GM06990 (cell line): ENCODE data around the gene SETD3.
A peak's percentile ranks its signal among the peaks of the same experiment; 100 is the strongest.

Experiments
- DNase-seq: peaks from one replicate; pipeline ENCODE4 v3.0.0-alpha.2; 2011; ENCODE audit not compliant: insufficient read length; ENCODE audit errors: extremely low read depth
- H3K27me3 ChIP-seq: replicated peaks from 2 replicates; pipeline ENCODE4 v1.6.0; 2011; ENCODE audit warnings: low read length; ENCODE audit not compliant: control insufficient read depth, insufficient read depth
- H3K36me3 ChIP-seq: 2 replicates; pipeline ENCODE4 v1.5.1; 2011; ENCODE audit warnings: low read length; ENCODE audit not compliant: control insufficient read depth, insufficient read depth
- H3K4me3 ChIP-seq: replicated peaks from 2 replicates; pipeline ENCODE4 v1.5.1; 2011; ENCODE audit warnings: low read depth, mild to moderate bottlenecking, control low read depth, low read length
- TF ChIP-seq, protein P1 (sequence below): IDR thresholded peaks from 2 replicates; pipeline ENCODE4 v1.5.1; 2011; ENCODE audit warnings: low read length, control low read depth, mild to moderate bottlenecking, inconsistent platforms; ENCODE audit not compliant: insufficient read depth, poor library complexity, severe bottlenecking

Gene SETD3

DNA sequence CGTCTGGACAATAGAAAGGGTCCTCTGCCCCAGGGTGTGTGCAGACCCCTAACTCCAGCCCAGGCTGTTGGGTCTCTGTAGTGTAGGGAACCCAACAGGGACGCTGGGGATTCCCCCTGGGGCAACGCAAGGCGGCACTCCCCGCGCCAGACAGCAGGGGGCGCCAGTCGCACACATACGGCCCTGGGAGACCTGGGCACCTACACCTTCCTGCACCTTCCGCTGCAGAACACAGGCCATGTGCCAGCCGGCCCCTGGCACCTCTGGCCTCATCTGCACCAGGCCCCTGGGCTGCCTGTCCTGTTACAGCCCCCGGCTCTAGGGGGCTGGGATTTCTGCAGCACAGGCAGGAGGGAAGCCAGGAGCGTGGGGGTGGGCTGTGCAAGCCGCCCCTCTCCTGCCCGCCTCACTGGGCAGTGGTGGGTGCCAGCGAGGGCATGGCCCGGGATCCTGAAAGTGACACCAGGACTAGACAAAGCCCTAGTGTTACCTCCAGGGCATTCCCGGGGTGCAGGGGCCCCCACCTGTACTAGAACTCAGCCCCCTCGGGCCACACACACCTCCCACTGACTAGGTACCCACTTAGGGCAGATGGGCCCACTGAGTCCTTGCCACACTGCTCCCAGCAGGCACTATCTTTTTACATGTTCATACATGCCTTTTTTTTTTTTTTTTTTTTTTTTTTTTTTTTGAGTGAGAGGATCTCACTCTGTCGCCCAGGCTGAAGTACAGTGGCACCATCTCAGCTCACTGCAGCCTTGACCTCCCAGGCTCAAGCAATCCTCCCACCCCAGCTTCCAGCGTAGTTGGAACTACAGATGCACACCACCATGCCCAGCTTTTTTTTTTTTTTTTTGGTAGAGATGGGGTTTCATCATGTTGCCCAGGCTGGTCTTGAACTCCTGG is 38.0 kb upstream of the SETD3 start:
- H3K4me3 ChIP-seq = no peak overlapping the region
- TF ChIP-seq, protein P1, sequence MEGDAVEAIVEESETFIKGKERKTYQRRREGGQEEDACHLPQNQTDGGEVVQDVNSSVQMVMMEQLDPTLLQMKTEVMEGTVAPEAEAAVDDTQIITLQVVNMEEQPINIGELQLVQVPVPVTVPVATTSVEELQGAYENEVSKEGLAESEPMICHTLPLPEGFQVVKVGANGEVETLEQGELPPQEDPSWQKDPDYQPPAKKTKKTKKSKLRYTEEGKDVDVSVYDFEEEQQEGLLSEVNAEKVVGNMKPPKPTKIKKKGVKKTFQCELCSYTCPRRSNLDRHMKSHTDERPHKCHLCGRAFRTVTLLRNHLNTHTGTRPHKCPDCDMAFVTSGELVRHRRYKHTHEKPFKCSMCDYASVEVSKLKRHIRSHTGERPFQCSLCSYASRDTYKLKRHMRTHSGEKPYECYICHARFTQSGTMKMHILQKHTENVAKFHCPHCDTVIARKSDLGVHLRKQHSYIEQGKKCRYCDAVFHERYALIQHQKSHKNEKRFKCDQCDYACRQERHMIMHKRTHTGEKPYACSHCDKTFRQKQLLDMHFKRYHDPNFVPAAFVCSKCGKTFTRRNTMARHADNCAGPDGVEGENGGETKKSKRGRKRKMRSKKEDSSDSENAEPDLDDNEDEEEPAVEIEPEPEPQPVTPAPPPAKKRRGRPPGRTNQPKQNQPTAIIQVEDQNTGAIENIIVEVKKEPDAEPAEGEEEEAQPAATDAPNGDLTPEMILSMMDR = peak; percentile 98
- peak; percentile 76 for DNase-seq
- H3K27me3 ChIP-seq = no peaks in the 10 kb centered on the region
- H3K36me3 ChIP-seq = no peaks in the 10 kb centered on the region; the same call in 1 of the 2 replicates

DNA sequence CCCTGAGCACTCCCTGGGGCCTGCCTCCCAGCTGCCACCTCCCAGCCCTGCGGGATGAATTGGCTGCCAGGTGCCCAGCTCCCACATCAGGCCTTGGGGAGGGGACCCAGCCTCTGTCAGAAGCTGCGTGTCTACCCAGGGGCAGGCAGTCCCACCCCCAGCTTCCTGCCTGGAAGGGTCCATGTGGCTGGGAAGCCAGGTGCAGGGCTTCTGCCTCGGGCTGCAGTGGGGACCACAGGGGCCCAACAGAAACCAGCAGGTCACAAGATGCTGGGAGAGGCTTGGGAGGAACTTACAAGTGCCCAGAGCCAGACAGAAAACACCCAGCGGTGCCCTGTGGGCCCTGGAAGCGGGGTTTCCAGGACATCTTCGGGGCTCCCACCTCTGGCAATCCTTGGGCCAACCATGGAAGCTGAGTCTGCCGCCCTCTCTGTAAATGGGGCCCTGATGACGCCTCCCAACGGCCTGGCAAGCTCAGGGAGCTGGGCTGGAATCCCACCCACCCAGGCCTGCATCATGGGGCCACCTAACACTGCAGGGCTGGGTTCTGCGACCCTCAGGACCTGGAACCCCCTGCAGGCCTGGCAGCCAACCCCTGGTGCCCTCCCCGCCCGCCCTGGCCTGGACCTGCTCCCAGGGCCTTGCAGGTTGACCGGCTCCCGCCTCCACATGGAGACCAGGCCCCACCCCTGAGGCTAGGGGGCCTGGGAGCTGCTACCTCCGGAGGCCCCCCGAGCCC is 37.2 kb upstream of the SETD3 start:
- no peaks in the 10 kb centered on the region; the same call in 1 of the 2 replicates for H3K36me3 ChIP-seq
- H3K27me3 ChIP-seq = no peaks in the 10 kb centered on the region
- no peak overlapping the region for H3K4me3 ChIP-seq
- TF ChIP-seq, protein P1 = no peak
- no peak for DNase-seq

DNA sequence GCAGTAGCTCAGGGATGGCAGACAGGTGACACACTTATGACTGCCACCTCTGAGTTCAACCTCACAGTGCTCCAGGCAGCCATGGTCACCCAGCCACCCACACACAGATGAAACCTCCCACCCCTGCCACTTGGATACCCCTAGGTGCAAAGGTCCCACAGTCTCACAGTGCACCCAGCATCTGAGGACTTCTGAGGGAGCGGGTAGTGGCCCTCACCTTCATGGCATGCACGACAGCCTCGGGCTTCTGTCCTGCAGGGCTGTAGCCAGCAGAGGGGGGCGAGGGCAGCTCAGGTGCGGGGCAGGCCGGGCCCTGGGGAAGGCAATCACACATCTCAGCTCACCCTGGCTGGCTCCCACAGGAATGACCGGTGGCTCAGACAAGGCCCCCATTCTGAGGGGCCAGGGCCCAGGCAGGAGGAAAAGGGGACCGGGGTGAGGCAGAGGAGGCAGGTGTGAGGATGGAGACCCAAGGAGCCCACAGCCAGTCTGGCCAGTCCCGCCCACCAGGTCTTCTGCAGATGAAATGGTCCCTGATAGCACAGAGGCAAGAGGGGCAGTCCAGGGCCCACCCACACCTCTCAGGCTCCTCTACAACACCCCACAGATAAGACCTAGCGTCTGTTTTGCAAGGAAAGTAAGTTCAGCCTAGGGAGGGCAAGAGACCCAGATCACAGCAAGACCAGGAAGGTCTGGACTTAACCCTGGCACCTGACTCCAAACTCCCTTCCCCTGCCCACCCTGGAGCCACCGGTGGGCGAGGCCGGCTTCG is 36.4 kb upstream of the SETD3 start:
- DNase-seq = no peak
- TF ChIP-seq, protein P1 = no peak
- H3K36me3 ChIP-seq = no peaks in the 10 kb centered on the region; the same call in none of the 2 replicates
- H3K27me3 ChIP-seq = no peaks in the 10 kb centered on the region
- H3K4me3 ChIP-seq = no peak overlapping the region

DNA sequence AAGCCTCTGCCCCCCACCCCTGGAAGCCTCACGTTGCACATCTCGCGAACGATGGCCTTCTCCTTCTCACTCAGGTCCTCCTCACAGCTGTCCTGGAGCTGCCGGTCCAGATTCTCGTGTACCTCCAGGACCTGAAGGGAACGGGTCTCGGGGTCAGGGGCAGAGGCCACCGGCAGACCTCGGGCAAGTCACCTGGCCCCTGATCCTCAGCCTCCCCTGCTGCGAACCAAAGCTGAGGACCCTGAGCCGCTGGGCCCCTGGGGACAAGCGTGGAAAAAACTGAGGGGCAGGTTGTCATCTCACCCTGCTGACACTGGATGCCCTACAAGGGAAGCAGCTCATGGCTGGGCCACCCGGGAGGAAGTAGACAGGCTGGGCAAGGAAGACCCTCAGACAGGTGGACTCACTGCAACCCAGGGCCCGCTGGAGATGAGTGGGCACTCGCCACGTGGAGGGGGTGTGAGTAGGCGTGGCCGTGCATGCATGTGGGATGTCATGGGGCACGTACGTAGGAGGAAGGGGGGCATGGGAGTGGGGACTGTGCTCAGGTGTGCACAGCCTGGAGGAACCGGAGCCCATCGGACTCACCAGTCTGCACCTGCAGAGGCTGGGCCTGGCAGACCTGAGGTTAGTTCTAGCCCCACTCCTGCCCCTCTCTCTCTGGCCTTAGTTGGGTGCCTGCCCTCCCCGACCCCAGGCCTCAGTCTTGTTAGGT is 35.7 kb upstream of the SETD3 start:
- no peak for DNase-seq
- H3K36me3 ChIP-seq = peaks cover 2% of the 10 kb centered on the region
- H3K4me3 ChIP-seq = no peak overlapping the region
- H3K27me3 ChIP-seq = no peaks in the 10 kb centered on the region
- TF ChIP-seq, protein P1 = no peak

DNA sequence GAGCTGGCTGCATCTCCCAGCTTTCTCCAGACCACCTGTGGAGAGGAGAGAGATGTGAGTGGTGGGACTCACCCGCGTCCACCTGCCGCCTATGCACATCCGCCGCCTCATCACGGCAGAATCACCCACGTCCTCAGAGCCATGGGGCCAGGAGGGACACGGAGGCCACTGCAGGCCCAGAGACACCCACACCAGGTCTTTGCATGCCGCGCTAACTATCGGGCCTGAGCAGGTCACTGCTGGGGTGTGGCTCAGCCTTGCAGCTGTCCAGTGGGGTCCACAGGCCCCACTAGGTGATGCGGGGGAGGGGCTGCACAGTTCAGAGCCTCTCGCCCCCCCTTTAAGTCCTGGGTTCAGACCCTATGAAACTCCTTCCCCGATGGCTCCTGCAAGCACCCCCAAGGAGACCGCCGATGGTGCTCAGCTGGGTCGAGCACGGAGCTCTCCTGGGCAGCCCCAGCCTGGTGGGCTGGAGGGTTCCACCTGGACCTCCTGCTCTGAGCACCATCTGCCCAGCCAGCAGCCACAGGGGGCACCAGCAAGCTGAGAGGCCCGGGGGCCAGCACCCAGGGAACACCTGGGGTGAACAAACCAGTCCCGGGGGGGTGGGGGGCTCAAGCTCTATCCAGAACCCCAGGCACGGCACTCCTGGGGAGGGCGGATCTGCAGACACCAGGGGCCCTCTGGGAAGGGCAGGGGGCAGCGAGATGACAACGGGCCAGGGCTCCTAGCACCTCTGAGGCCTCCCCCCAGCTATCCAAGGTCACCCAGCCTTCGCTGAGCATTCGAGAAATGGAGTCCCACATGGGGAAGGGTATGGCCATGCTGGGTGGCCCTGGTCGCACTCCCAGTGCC is 34.9 kb upstream of the SETD3 start:
- TF ChIP-seq, protein P1 = no peak
- Histone ChIP-seq H3K4me3 (no peak overlapping the region), H3K36me3 (peaks cover 4% of the 10 kb centered on the region), H3K27me3 (no peaks in the 10 kb centered on the region)
- DNase-seq = no peak
